Vagina (tissue), 2 donors: Measurements from ENCODE around the gene MEFV. TPM values are rescaled to one million over a fixed set of nuclear protein-coding genes. Genes with fewer than 3 reads are reported as not detected.

Experiments
- DNase-seq, 2 donors: peaks; one replicate each; pipeline ENCODE4 v3.0.0-alpha.2; 2017; ENCODE audit errors: extremely low spot score in 2 of 2
- H3K27ac ChIP-seq: fragments of 200-600 bp; sonication (generic); one replicate; pipeline ENCODE4 v1.5.1; 2019
- H3K27me3 ChIP-seq: fragments of 200-600 bp; sonication (generic); one replicate; pipeline ENCODE4 v1.5.1; 2019
- H3K36me3 ChIP-seq, 2 donors: fragments of 200-600 bp; sonication (generic); one replicate each; pipeline ENCODE4 v1.5.1; 2017 to 2019
- H3K4me1 ChIP-seq: fragments of 200-600 bp; sonication (generic); one replicate; pipeline ENCODE4 v1.5.1; 2019
- H3K4me3 ChIP-seq, 2 donors: fragments of 200-600 bp; sonication (generic); 1 replicate in 1 of 2; 2 replicates in 1 of 2; pipeline ENCODE4 v1.5.1; 2016 to 2019
- H3K9me3 ChIP-seq: fragments of 200-600 bp; sonication (generic); one replicate; pipeline ENCODE4 v1.5.1; 2019
- CTCF ChIP-seq, 3 experiments: fragments of 450-650 bp in 2 of 3; fragments of 200-600 bp in 1 of 3; sonication (generic) in 1 of 3; IDR thresholded peaks; one replicate each; pipeline ENCODE4 v1.5.1; 2017 to 2019; ENCODE audit warnings: antibody characterized with exemption in 3 of 3, mild to moderate bottlenecking in 2 of 3, moderate library complexity in 2 of 3
- POLR2A ChIP-seq, 2 donors: fragments of 450-650 bp; IDR thresholded peaks; one replicate each; pipeline ENCODE4 v1.6.1; 2017; ENCODE audit warnings: antibody characterized with exemption in 2 of 2, mild to moderate bottlenecking in 2 of 2, moderate library complexity in 2 of 2
- POLR2AphosphoS5 ChIP-seq, 2 donors: sonication (generic); formaldehyde crosslinking; IDR thresholded peaks; one replicate each; pipeline ENCODE4 v1.9.0; 2017; ENCODE audit warnings: antibody characterized with exemption in 2 of 2, mild to moderate bottlenecking in 2 of 2, low read depth in 1 of 2; ENCODE audit not compliant: insufficient read depth in 1 of 2
- intact Hi-C: fragments of 100-400 bp; cut with DNase I; formaldehyde crosslinking; loops from one replicate; pipeline ENCODE4 v1.15.1; 2023
- total RNA-seq: library from RNA; depleted of rRNA; stranded (reverse); fragments of >200 nt; gene quantifications from one replicate; pipeline ENCODE4 v1.2.3, GENCODE V29; 2016

The MEFV gene
- total RNA-seq, 1 donor from 2014 or later: 1.5 TPM

DNA sequence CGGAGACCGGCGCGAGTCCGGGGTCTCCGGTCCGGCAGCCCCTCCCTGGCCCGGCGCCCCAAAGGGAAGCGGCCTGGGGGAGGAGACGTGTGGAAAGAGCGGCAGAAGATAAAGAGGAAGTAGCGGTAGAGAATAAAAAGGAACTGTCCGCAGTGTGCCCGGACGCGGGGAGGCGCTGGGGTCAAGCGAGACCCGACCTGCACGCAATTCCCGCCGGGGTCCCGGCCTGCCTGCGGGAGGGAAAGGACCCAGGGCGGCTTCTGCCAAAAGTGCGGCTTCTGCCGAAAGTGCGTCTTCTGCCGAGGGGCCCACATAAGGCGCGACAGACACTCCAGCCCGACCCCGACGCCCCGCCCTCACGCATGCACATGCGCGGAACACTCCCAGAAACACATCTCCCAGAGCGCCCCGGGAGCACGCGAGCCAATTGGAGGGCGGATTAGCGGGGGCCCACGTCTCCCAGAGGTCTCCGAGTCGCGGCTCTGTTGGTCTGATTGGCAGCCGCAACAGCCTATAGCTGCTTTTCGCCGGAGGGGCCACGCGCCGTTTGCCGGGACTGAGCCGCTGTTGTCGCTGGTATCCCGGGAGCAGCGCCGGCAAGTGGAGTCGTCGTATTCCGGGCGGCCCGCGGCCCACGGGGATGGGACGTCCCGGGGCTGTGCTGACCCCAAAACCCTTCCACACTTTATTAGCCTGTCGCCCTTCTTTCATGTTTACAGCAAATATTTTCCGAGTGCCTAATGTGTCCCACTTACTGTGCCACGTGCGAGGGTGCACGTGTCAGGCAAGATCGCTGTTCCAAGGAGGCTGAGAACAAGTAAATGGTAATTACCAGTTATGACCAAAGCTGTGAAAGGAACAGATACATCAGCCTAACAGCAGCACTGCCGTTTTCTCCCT, 8.0 kb upstream of the MEFV start:
- TF ChIP-seq POLR2A (IDR thresholded peaks at IDR 0.05): peak in 1 of 2 donors; percentile 81
- peak; percentile 81 to 96 for TF ChIP-seq POLR2AphosphoS5 (IDR thresholded peaks at IDR 0.05; ENCODE audit: insufficient read depth in 1 of 2, low read depth in 1 of 2)
- TF ChIP-seq CTCF (IDR thresholded peaks at IDR 0.05): no peak
- peaks cover 18% of the 10 kb centered on the region for H3K4me1 ChIP-seq
- H3K9me3 ChIP-seq: no peaks in the 10 kb centered on the region
- peak overlapping the region; percentile 99 for H3K27ac ChIP-seq
- intact Hi-C loops: loop anchor here (2.0 kb wide), 1 partner anchor 18 kb away; the partner anchor contains the start of gene ZNF263
- peak in 1 of 2 donors; percentile 96 for DNase-seq
- H3K36me3 ChIP-seq: peaks cover 0 to 9% of the 10 kb centered on the region in 2 donors
- H3K4me3 ChIP-seq: peak overlapping the region; percentile 59 to 94
- no peaks in the 10 kb centered on the region for H3K27me3 ChIP-seq

GRCh38 chr16:3262517-3262916, 6.1 kb upstream of the MEFV start:
- H3K4me3 ChIP-seq: no peak overlapping the region
- H3K36me3 ChIP-seq: peaks cover 0 to 9% of the 10 kb centered on the region in 2 donors
- intact Hi-C loops: no loop called here
- H3K4me1 ChIP-seq: peaks cover 18% of the 10 kb centered on the region
- H3K9me3 ChIP-seq: no peaks in the 10 kb centered on the region
- TF ChIP-seq POLR2A (IDR thresholded peaks at IDR 0.05) (no peak), POLR2AphosphoS5 (IDR thresholded peaks at IDR 0.05; ENCODE audit: insufficient read depth in 1 of 2, low read depth in 1 of 2) (no peak)
- no peak for DNase-seq
- H3K27ac ChIP-seq: no peak overlapping the region
- no peaks in the 10 kb centered on the region for H3K27me3 ChIP-seq

GRCh38 chr16:3259836-3260235, 3.4 kb upstream of the MEFV start:
- Histone ChIP-seq H3K4me3 (no peak overlapping the region), H3K4me1 (peaks cover 10% of the 10 kb centered on the region), H3K9me3 (no peaks in the 10 kb centered on the region), H3K27ac (no peak overlapping the region), H3K27me3 (no peaks in the 10 kb centered on the region), H3K36me3 (no peaks in the 10 kb centered on the region)
- intact Hi-C loops: no loop called here
- TF ChIP-seq POLR2AphosphoS5 (IDR thresholded peaks at IDR 0.05; ENCODE audit: insufficient read depth in 1 of 2, low read depth in 1 of 2) (no peak), CTCF (IDR thresholded peaks at IDR 0.05) (no peak), POLR2A (IDR thresholded peaks at IDR 0.05) (no peak)
- DNase-seq: no peak

- Histone ChIP-seq H3K27ac (no peak overlapping the region), H3K9me3 (no peaks in the 10 kb centered on the region), H3K36me3 (no peaks in the 10 kb centered on the region), H3K4me1 (no peaks in the 10 kb centered on the region), H3K27me3 (no peaks in the 10 kb centered on the region), H3K4me3 (no peak overlapping the region)
- intact Hi-C loops: no loop called here
- TF ChIP-seq POLR2A (IDR thresholded peaks at IDR 0.05) (no peak), POLR2AphosphoS5 (IDR thresholded peaks at IDR 0.05; ENCODE audit: insufficient read depth in 1 of 2, low read depth in 1 of 2) (no peak), CTCF (IDR thresholded peaks at IDR 0.05) (no peak)
- DNase-seq: no peak
Measured at GRCh38 chr16:3256866-3257465, 533 bp upstream of the MEFV start.

- TF ChIP-seq CTCF (IDR thresholded peaks at IDR 0.05): no peak
- no peak for TF ChIP-seq POLR2A (IDR thresholded peaks at IDR 0.05)
- no peak for TF ChIP-seq POLR2AphosphoS5 (IDR thresholded peaks at IDR 0.05; ENCODE audit: insufficient read depth in 1 of 2, low read depth in 1 of 2)
- intact Hi-C loops: no loop called here
- H3K4me1 ChIP-seq: no peaks in the 10 kb centered on the region
- no peaks in the 10 kb centered on the region for H3K9me3 ChIP-seq
- no peaks in the 10 kb centered on the region for H3K27me3 ChIP-seq
- H3K4me3 ChIP-seq: no peak overlapping the region
- H3K36me3 ChIP-seq: no peaks in the 10 kb centered on the region
- no peak overlapping the region for H3K27ac ChIP-seq
- no peak for DNase-seq
Measured at GRCh38 chr16:3254309-3254708, 2.1 kb downstream of the MEFV start.
